Thoracic aorta (tissue), 2 donors: Measurements from ENCODE around the gene TCEAL6. TPM values are rescaled to one million over a fixed set of nuclear protein-coding genes. Genes with fewer than 3 reads are reported as not detected.
"Not testable (repeated sequence)": the region's sequence is repeated elsewhere in the genome, so short reads cannot be mapped to it uniquely, and the experiment has no call there.

ENCODE experiments used
- ATAC-seq: fragments of 150-250 bp; one replicate; pipeline ENCODE4 v1.8.0; 2017; ENCODE audit warnings: low read depth; ENCODE audit not compliant: insufficient number of reproducible peaks, low FRiP score
- DNase-seq: peaks from one replicate; pipeline ENCODE4 v3.0.0-alpha.2; 2020; ENCODE audit warnings: low spot score
- H3K27ac ChIP-seq, 2 donors: fragments of 200-600 bp; sonication (generic); 1 replicate in 1 of 2; 2 replicates in 1 of 2; pipeline ENCODE4 v1.5.1; 2016; ENCODE audit warnings: mild to moderate bottlenecking in 2 of 2, moderate library complexity in 2 of 2
- H3K27me3 ChIP-seq: fragments of 200-600 bp; sonication (generic); replicated peaks from 2 replicates; pipeline ENCODE4 v1.6.0; 2016; ENCODE audit warnings: mild to moderate bottlenecking; ENCODE audit not compliant: insufficient read depth
- H3K36me3 ChIP-seq: fragments of 200-600 bp; sonication (generic); one replicate; pipeline ENCODE4 v1.5.1; 2016
- H3K4me1 ChIP-seq, 2 donors: fragments of 200-600 bp; sonication (generic); 1 replicate in 1 of 2; 2 replicates in 1 of 2; pipeline versions ENCODE4 v1.5.1 to v1.6.0; 2016; ENCODE audit warnings: low read depth in 2 of 2, mild to moderate bottlenecking in 1 of 2; ENCODE audit not compliant: control insufficient read depth in 1 of 2
- H3K4me3 ChIP-seq: fragments of 200-600 bp; sonication (generic); 2 replicates; pipeline ENCODE4 v1.5.1; 2016; ENCODE audit warnings: mild to moderate bottlenecking
- H3K9me3 ChIP-seq: fragments of 200-600 bp; sonication (generic); 2 replicates; pipeline ENCODE4 v1.5.1; 2016
- total RNA-seq, 2 donors: library from RNA; depleted of rRNA; stranded (reverse); fragments of >200 nt; gene quantifications; one replicate each; pipeline versions ENCODE4 v1.1.0 to v1.2.3, GENCODE V29; 2016
- TF ChIP-seq, protein P1 (sequence below): fragments of 200-600 bp; sonication (generic); IDR thresholded peaks from one replicate; pipeline ENCODE4 v1.5.1; 2019; ENCODE audit warnings: antibody characterized with exemption

TCEAL6 gene
- 1 to 10 TPM in 1 of 2 donors, not detected in 1; 1.9 TPM for total RNA-seq

GRCh38 chrX:102142274-102142673 is at the start of gene TCEAL6:
TCEAL6 (minus strand) TSS chrX:102142481.
- H3K36me3 ChIP-seq, H3K4me1 ChIP-seq, H3K27ac ChIP-seq, H3K27me3 ChIP-seq, H3K9me3 ChIP-seq, DNase-seq, ATAC-seq: not testable (repeated sequence)
- H3K4me3 ChIP-seq, result peak within 1 kb of the TSS; percentile 25

DNA sequence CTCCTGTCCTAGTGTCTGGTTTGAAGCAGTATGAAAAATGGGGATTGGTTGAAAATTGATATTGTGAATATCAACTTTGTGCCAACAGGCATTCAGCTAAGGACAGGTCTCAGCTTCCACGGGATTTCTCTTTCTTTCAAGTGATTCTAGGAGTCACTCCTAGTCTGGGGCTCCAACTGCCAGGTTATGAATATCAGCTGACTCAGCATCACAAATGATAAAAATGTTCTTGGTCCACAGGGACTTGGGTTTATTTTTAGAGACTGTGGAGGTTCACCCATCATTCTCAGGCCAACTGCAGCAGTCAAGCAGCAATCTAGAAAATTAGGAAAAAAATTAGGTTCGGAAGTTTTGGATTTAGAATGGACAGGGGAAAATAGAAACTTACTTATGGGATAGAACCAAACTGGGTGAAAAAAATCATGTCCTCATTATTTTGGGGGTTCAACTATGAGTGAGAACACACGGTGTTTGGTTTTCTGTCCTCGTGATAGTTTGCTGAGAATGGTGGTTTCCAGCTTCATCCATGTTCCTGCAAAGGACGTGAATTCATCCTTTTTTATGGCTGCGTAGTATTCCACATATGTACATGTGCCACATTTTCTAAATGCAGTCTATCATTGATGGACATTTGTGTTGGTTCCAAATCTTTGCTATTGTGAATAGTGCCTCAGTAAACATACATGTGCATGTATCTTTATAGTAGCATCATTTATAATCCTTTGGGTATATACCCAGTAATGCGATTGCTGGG is 43.9 kb upstream of the TCEAL6 start:
- no peaks in the 10 kb centered on the region for H3K9me3 ChIP-seq
- TF ChIP-seq, protein P1, sequence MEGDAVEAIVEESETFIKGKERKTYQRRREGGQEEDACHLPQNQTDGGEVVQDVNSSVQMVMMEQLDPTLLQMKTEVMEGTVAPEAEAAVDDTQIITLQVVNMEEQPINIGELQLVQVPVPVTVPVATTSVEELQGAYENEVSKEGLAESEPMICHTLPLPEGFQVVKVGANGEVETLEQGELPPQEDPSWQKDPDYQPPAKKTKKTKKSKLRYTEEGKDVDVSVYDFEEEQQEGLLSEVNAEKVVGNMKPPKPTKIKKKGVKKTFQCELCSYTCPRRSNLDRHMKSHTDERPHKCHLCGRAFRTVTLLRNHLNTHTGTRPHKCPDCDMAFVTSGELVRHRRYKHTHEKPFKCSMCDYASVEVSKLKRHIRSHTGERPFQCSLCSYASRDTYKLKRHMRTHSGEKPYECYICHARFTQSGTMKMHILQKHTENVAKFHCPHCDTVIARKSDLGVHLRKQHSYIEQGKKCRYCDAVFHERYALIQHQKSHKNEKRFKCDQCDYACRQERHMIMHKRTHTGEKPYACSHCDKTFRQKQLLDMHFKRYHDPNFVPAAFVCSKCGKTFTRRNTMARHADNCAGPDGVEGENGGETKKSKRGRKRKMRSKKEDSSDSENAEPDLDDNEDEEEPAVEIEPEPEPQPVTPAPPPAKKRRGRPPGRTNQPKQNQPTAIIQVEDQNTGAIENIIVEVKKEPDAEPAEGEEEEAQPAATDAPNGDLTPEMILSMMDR, result no peak
- no peaks in the 10 kb centered on the region for H3K4me1 ChIP-seq
- no peak for DNase-seq
- H3K36me3 ChIP-seq, result no peaks in the 10 kb centered on the region
- no peak overlapping the region for H3K27ac ChIP-seq
- ATAC-seq, result no peak
- no peaks in the 10 kb centered on the region for H3K27me3 ChIP-seq
- H3K4me3 ChIP-seq, result no peak overlapping the region

GRCh38 chrX:102155806-102156179 is 13.5 kb upstream of the TCEAL6 start, which contains the start of gene BEX5:
BEX5 (minus strand) TSS chrX:102155977; CDS start chrX:102154265, 1,712 bp downstream.
- no peaks in the 10 kb centered on the region for H3K9me3 ChIP-seq
- peak; percentile 14 for DNase-seq

DNA sequence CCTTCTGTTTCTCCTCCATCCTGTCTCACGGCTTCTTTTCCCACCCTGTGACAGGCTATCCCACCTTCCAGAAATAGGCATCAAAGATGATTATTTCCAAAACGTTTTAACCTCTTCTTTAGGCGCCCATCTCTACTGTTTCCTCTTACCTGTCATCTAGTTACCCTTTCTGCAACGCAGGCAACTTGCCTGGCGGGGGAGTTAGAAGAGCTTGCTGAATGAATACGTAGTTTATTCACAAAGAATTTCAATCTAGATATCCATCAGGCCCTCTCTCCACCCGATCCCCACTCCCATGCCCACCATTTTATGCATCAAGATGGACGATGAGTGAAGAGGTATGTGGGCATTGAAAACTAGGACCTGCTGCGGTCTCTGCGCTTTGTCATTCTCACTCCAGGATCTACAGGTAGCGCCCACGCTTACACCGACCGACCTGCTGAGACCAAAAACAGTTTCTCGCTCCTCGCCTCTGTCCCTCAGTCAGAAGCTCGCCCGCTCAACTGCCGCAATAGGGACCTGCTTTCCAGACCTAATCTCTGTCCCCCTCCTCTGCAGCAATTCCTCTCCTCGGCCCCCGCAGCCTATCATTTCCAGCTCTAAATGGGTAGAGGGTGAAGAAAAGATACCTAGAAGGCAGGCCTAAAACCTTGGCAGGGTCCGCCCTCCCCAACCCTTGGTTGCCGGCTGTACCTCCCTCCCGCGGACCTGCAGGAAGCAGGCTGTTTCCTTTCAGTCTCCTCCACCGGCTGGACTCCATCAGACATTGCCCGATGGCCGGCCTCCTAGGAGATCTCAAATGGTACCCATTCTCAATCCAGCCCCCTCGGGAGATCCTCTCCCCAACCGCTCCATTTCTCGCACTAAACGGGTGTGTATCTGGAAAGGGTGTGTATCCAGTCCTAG is 12.9 kb upstream of the TCEAL6 start:
- H3K4me3 ChIP-seq, result peak overlapping the region; percentile 77
- H3K9me3 ChIP-seq, result no peaks in the 10 kb centered on the region
- no peaks in the 10 kb centered on the region for H3K4me1 ChIP-seq
- H3K27me3 ChIP-seq, result no peaks in the 10 kb centered on the region
- DNase-seq (no peak), ATAC-seq (no peak)
- no peaks in the 10 kb centered on the region for H3K36me3 ChIP-seq
- H3K27ac ChIP-seq, result peak overlapping the region; percentile 45 to 72
- TF ChIP-seq, protein P1, result no peak

More at GRCh38 chrX:102155806-102156179, 13.5 kb upstream of the TCEAL6 start, which contains the start of gene BEX5:
- peak; percentile 93 for ATAC-seq
- no peaks in the 10 kb centered on the region for H3K4me1 ChIP-seq
- H3K4me3 ChIP-seq, result peak within 1 kb of the TSS; percentile 77
- peak within 1 kb of the TSS; percentile 50 to 72 for H3K27ac ChIP-seq
- no peaks in the 10 kb centered on the region for H3K27me3 ChIP-seq
- TF ChIP-seq, protein P1, result no peak
- no peaks in the 10 kb centered on the region for H3K36me3 ChIP-seq

DNA sequence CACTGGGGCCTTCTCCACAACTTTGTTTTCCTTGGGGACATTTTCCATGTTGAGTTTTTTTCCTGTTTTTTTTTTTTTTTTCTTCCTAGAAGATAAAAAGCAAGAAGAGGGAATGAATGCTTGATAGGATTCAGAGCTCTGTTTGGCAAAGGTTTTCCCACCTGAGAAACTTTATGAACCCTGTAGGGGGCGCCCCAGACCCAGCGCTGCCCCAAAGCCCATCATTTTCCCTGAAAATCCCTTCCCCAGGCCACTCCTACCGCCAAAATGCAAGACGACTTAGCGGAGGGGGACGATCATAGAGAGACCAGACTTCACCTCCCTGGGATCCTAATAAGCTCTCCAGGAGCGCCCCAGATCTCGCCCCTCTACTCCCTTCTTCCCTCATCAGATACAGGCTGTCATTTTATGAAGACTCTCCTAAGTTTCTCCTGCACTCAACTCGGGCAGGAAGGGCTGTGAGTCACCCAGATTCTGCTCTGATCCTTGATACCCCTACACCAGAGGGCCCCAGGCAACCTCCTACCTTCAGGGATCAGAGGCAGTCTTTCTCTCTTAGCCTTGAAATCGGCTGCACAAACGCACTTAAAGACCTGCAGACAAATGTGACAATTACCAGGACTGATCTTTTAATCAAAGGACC is 12.1 kb upstream of the TCEAL6 start:
- TF ChIP-seq, protein P1, result peak; percentile 32
- Histone ChIP-seq H3K27ac (peak overlapping the region in 1 of 2 donors; percentile 34), H3K36me3 (no peaks in the 10 kb centered on the region), H3K9me3 (no peaks in the 10 kb centered on the region), H3K4me3 (peak overlapping the region; percentile 77), H3K27me3 (no peaks in the 10 kb centered on the region), H3K4me1 (no peaks in the 10 kb centered on the region)
- DNase-seq (no peak), ATAC-seq (no peak)

DNA sequence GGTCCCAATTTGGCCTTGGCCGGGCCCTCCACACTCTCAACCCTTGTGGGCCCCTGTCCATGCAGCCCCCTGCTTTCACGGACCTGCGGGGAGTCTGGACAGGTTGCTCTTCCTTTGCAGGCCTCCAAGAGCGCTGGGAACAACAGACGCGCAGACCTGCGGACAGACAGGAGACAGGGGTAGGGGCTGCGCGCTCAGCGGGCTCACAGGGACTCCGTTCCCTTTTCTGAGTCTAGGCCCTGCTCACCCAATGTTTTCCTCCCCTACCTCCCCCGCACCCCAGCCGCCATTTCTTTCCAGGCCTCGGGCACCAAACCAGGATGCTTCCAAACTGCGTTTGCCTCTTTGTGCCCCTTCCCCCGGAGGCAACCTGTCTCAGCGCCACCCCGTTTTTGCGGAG is 650 bp downstream of the TCEAL6 start:
- H3K36me3 ChIP-seq, H3K27ac ChIP-seq, H3K9me3 ChIP-seq, H3K27me3 ChIP-seq, H3K4me1 ChIP-seq, DNase-seq, ATAC-seq: not testable (repeated sequence)
- H3K4me3 ChIP-seq, result peak overlapping the region; percentile 25

DNA sequence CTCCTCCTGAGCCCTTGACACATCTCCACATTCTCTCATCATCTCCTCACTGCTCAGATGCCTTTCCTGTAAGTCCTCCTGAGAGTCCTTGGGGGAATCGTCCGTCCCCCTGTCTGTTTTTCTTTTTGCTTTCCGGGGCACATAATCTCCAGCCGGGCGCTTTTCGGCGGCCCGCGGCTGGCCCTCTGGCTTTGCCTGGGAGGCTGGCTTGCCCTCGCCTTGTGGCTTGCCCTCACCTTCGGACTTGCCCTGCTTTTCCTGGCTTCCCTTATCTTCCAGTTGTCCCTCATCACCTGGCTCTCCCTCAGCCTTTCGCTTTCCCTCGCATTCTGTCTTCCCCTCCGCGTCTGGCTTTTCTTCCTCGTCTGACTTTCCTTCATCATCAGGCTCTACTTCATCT is 1.4 kb downstream of the TCEAL6 start:
- H3K4me3 ChIP-seq, H3K27me3 ChIP-seq, H3K4me1 ChIP-seq, H3K36me3 ChIP-seq, H3K27ac ChIP-seq, H3K9me3 ChIP-seq, ATAC-seq, DNase-seq: not testable (repeated sequence)
